ENCODE data around the gene PSME2.

Gene PSME2

GRCh38 chr14:24185026-24185425 is 38.6 kb upstream of the PSME2 start:
- peaks cover 4% of the 10 kb centered on the region for H3K79me2 ChIP-seq (ENCODE audit: control insufficient read depth, insufficient read depth, low read length, poor library complexity)
- H3K27ac ChIP-seq (ENCODE audit: low read depth, low read length) = no peak overlapping the region
- H2BK120ac ChIP-seq (ENCODE audit: insufficient read depth, low read length, poor library complexity) = no peak overlapping the region
- no peak overlapping the region for H3K9ac ChIP-seq (ENCODE audit: low read length)
- H3K4me1 ChIP-seq (ENCODE audit: control insufficient read depth in 1 of 2, insufficient read depth in 2 of 2, low read length in 2 of 2) = peaks cover 2 to 3% of the 10 kb centered on the region in 2 experiments
- no peak overlapping the region for H2AK5ac ChIP-seq (ENCODE audit: low read length)
- WGBS (ENCODE audit: extremely low coverage, insufficient coverage, insufficient read length) = no CpG with 5 or more reads among the region's 7 CpGs
- no peak overlapping the region for H3K4ac ChIP-seq (ENCODE audit: low read depth, low read length)
- no peak overlapping the region for H3K4me2 ChIP-seq (ENCODE audit: low read length)
- H3K14ac ChIP-seq (ENCODE audit: low read length) = no peak overlapping the region
- no peak overlapping the region for H3K18ac ChIP-seq (ENCODE audit: low read length)
- no peak overlapping the region for H2AFZ ChIP-seq (ENCODE audit: insufficient read depth, low read length, poor library complexity)
- H3K27me3 ChIP-seq (ENCODE audit: insufficient read depth, low read length) = no peaks in the 10 kb centered on the region
- H4K8ac ChIP-seq (ENCODE audit: low read depth, low read length) = no peak overlapping the region
- peaks cover 60 to 74% of the 10 kb centered on the region in 2 experiments for H3K36me3 ChIP-seq (ENCODE audit: control insufficient read depth in 1 of 2, insufficient read depth in 2 of 2, low read length in 2 of 2)
- no peak for DNase-seq
- H4K12ac ChIP-seq (ENCODE audit: low read depth, low read length) = no peak overlapping the region
- H4K91ac ChIP-seq (ENCODE audit: low read depth, low read length) = no peak overlapping the region
- H3K4me3 ChIP-seq (ENCODE audit: low read depth, low read length) = no peak overlapping the region
- no peak overlapping the region for H2BK5ac ChIP-seq (ENCODE audit: low read depth, low read length, poor library complexity)
- peaks cover 4% of the 10 kb centered on the region for H3K79me1 ChIP-seq (ENCODE audit: low read length)
- H3K23ac ChIP-seq (ENCODE audit: low read length) = no peak overlapping the region
- H2BK12ac ChIP-seq (ENCODE audit: low read length) = no peak overlapping the region
- H3K9me3 ChIP-seq (ENCODE audit: insufficient read depth, low read depth, low read length) = no peaks in the 10 kb centered on the region

GRCh38 chr14:24184104-24184970 is 37.9 kb upstream of the PSME2 start:
- Histone ChIP-seq H2AFZ (ENCODE audit: insufficient read depth, low read length, poor library complexity) (no peak overlapping the region), H3K4me1 (ENCODE audit: control insufficient read depth in 1 of 2, insufficient read depth in 2 of 2, low read length in 2 of 2) (peaks cover 0 to 2% of the 10 kb centered on the region in 2 experiments), H3K79me1 (ENCODE audit: low read length) (peaks cover 4% of the 10 kb centered on the region), H3K14ac (ENCODE audit: low read length) (no peak overlapping the region), H3K4ac (ENCODE audit: low read depth, low read length) (no peak overlapping the region), H3K9ac (ENCODE audit: low read length) (no peak overlapping the region), H4K12ac (ENCODE audit: low read depth, low read length) (no peak overlapping the region), H3K18ac (ENCODE audit: low read length) (no peak overlapping the region), H2AK5ac (ENCODE audit: low read length) (no peak overlapping the region), H2BK120ac (ENCODE audit: insufficient read depth, low read length, poor library complexity) (no peak overlapping the region), H3K79me2 (ENCODE audit: control insufficient read depth, insufficient read depth, low read length, poor library complexity) (peaks cover 4% of the 10 kb centered on the region), H3K27me3 (ENCODE audit: insufficient read depth, low read length) (no peaks in the 10 kb centered on the region), H3K36me3 (ENCODE audit: control insufficient read depth in 1 of 2, insufficient read depth in 2 of 2, low read length in 2 of 2) (peaks cover 67 to 78% of the 10 kb centered on the region in 2 experiments), H2BK12ac (ENCODE audit: low read length) (no peak overlapping the region), H4K8ac (ENCODE audit: low read depth, low read length) (no peak overlapping the region), H3K27ac (ENCODE audit: low read depth, low read length) (no peak overlapping the region), H3K4me3 (ENCODE audit: low read depth, low read length) (no peak overlapping the region), H3K9me3 (ENCODE audit: insufficient read depth, low read depth, low read length) (no peaks in the 10 kb centered on the region), H4K91ac (ENCODE audit: low read depth, low read length) (no peak overlapping the region), H3K4me2 (ENCODE audit: low read length) (no peak overlapping the region), H3K23ac (ENCODE audit: low read length) (no peak overlapping the region), H2BK5ac (ENCODE audit: low read depth, low read length, poor library complexity) (no peak overlapping the region)
- no CpG with 5 or more reads among the region's 19 CpGs for WGBS (ENCODE audit: extremely low coverage, insufficient coverage, insufficient read length)
- DNase-seq = no peak

DNA sequence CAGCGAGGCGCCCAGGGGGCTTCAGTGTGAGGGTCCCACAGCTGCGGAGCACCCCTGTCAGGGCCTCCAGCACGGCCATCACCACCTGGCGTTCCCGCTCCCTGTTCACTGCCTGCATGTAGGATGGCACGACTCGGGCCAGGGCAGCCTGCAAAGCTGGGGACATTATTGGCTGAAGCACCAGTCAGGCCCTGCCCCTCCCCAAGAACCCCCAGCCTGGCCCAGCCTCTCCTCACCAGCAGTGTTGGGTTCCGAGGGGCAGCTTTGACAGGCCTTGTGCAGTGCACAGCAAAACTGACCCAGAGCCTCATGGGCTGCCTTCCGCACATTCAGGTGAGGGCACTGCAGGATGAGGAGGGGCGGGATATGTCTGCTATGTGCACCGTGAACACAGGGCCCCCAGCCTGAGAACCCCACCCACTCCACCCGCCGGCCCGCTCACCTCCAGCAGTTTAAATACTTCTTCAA is 36.6 kb upstream of the PSME2 start:
- no peak overlapping the region for H4K12ac ChIP-seq (ENCODE audit: low read depth, low read length)
- no peak overlapping the region for H4K91ac ChIP-seq (ENCODE audit: low read depth, low read length)
- H3K4me3 ChIP-seq (ENCODE audit: low read depth, low read length) = no peak overlapping the region
- no peaks in the 10 kb centered on the region for H3K27me3 ChIP-seq (ENCODE audit: insufficient read depth, low read length)
- no peak overlapping the region for H2BK5ac ChIP-seq (ENCODE audit: low read depth, low read length, poor library complexity)
- H3K4ac ChIP-seq (ENCODE audit: low read depth, low read length) = no peak overlapping the region
- H4K8ac ChIP-seq (ENCODE audit: low read depth, low read length) = no peak overlapping the region
- H3K79me1 ChIP-seq (ENCODE audit: low read length) = no peaks in the 10 kb centered on the region
- no peak for DNase-seq
- H3K27ac ChIP-seq (ENCODE audit: low read depth, low read length) = no peak overlapping the region
- H3K9me3 ChIP-seq (ENCODE audit: insufficient read depth, low read depth, low read length) = no peaks in the 10 kb centered on the region
- H2BK12ac ChIP-seq (ENCODE audit: low read length) = no peak overlapping the region
- peaks cover 80 to 91% of the 10 kb centered on the region in 2 experiments for H3K36me3 ChIP-seq (ENCODE audit: control insufficient read depth in 1 of 2, insufficient read depth in 2 of 2, low read length in 2 of 2)
- no peak overlapping the region for H3K23ac ChIP-seq (ENCODE audit: low read length)
- H2AFZ ChIP-seq (ENCODE audit: insufficient read depth, low read length, poor library complexity) = no peak overlapping the region
- no peak overlapping the region for H3K4me2 ChIP-seq (ENCODE audit: low read length)
- H3K18ac ChIP-seq (ENCODE audit: low read length) = no peak overlapping the region
- H3K14ac ChIP-seq (ENCODE audit: low read length) = no peak overlapping the region
- H3K9ac ChIP-seq (ENCODE audit: low read length) = no peak overlapping the region
- no peak overlapping the region for H2AK5ac ChIP-seq (ENCODE audit: low read length)
- H3K79me2 ChIP-seq (ENCODE audit: control insufficient read depth, insufficient read depth, low read length, poor library complexity) = no peaks in the 10 kb centered on the region
- no CpG with 5 or more reads among the region's 15 CpGs for WGBS (ENCODE audit: extremely low coverage, insufficient coverage, insufficient read length)
- no peak overlapping the region for H2BK120ac ChIP-seq (ENCODE audit: insufficient read depth, low read length, poor library complexity)
- H3K4me1 ChIP-seq (ENCODE audit: control insufficient read depth in 1 of 2, insufficient read depth in 2 of 2, low read length in 2 of 2) = peaks cover 0 to 2% of the 10 kb centered on the region in 2 experiments

DNA sequence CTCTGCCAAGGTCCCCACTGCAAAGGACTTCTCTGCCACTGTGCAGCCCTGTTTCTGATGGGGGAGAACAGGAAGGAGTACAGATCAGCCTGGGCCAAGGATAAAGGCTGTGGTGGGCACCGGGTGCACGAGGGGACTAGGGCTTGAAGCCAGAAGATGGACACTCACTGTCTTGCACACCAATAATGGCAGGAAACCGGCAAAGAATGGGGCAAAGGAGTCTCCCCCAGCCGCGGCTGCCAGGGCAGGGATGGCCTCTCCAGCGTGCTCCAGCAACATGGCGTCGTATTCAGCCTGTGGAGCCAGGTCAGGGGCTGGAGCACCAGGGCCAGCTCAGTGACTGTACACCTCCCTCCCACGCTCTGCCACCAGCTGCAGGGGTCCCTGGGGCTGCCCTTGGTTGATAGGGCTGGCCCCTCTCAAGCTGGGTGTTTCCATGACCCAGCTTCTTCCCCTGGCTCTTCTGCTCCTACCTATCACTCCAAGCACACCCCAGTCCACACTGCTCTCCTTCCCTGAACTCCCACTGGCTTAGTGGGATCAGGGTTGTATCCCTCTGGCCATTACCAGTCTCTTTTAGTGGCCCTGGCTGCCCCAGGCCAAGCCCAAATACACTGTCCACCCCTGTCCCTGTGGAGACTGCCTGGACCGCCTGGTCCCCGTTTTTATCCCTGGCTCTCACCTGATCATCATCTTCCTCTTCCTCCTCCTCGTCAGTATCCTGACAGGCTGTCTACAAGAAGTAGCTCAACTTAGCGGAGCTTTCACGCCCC is 35.9 kb upstream of the PSME2 start:
- Histone ChIP-seq H3K14ac (ENCODE audit: low read length) (no peak overlapping the region), H3K9me3 (ENCODE audit: insufficient read depth, low read depth, low read length) (no peaks in the 10 kb centered on the region), H3K9ac (ENCODE audit: low read length) (no peak overlapping the region), H3K79me1 (ENCODE audit: low read length) (no peaks in the 10 kb centered on the region), H4K12ac (ENCODE audit: low read depth, low read length) (no peak overlapping the region), H3K4me3 (ENCODE audit: low read depth, low read length) (no peak overlapping the region), H2AK5ac (ENCODE audit: low read length) (no peak overlapping the region), H3K18ac (ENCODE audit: low read length) (no peak overlapping the region), H2AFZ (ENCODE audit: insufficient read depth, low read length, poor library complexity) (no peak overlapping the region), H3K36me3 (ENCODE audit: control insufficient read depth in 1 of 2, insufficient read depth in 2 of 2, low read length in 2 of 2) (peaks cover 86 to 97% of the 10 kb centered on the region in 2 experiments), H3K27ac (ENCODE audit: low read depth, low read length) (no peak overlapping the region), H3K4me1 (ENCODE audit: control insufficient read depth in 1 of 2, insufficient read depth in 2 of 2, low read length in 2 of 2) (no peaks in the 10 kb centered on the region), H2BK120ac (ENCODE audit: insufficient read depth, low read length, poor library complexity) (no peak overlapping the region), H3K4me2 (ENCODE audit: low read length) (no peak overlapping the region), H4K8ac (ENCODE audit: low read depth, low read length) (no peak overlapping the region), H4K91ac (ENCODE audit: low read depth, low read length) (no peak overlapping the region), H3K27me3 (ENCODE audit: insufficient read depth, low read length) (no peaks in the 10 kb centered on the region), H2BK5ac (ENCODE audit: low read depth, low read length, poor library complexity) (no peak overlapping the region), H3K79me2 (ENCODE audit: control insufficient read depth, insufficient read depth, low read length, poor library complexity) (no peaks in the 10 kb centered on the region), H3K4ac (ENCODE audit: low read depth, low read length) (no peak overlapping the region), H2BK12ac (ENCODE audit: low read length) (no peak overlapping the region), H3K23ac (ENCODE audit: low read length) (no peak overlapping the region)
- no peak for DNase-seq
- no CpG with 5 or more reads among the region's 14 CpGs for WGBS (ENCODE audit: extremely low coverage, insufficient coverage, insufficient read length)

All from trophoblast cell (in vitro differentiated cells and primary cell).